Sigmoid colon (tissue), 4 donors: Measurements from ENCODE around the gene HSF4.

ENCODE experiments used
- CTCF ChIP-seq, 4 experiments: fragments of 450-650 bp in 3 of 4; fragments of 200-600 bp in 1 of 4; IDR thresholded peaks; one replicate each; pipeline ENCODE4 v1.5.1; 2016 to 2019; ENCODE audit warnings: antibody characterized with exemption in 4 of 4, mild to moderate bottlenecking in 3 of 4, moderate library complexity in 2 of 4
- EP300 ChIP-seq, 4 donors: sonication (generic); formaldehyde crosslinking; IDR thresholded peaks; one replicate each; pipeline ENCODE4 v1.6.1; 2017; ENCODE audit warnings: antibody characterized with exemption in 4 of 4
- POLR2A ChIP-seq, 2 donors: fragments of 450-650 bp; IDR thresholded peaks; one replicate each; pipeline ENCODE4 v1.6.1; 2016; ENCODE audit warnings: antibody characterized with exemption in 2 of 2, mild to moderate bottlenecking in 2 of 2, moderate library complexity in 2 of 2
- POLR2AphosphoS5 ChIP-seq, 4 donors: sonication (generic); formaldehyde crosslinking; IDR thresholded peaks; one replicate each; pipeline ENCODE4 v1.6.1; 2017; ENCODE audit warnings: antibody characterized with exemption in 4 of 4

GRCh38 chr16:67191995-67192681 is 27.6 kb downstream of the HSF4 start, which contains the start of gene E2F4:
- TF ChIP-seq CTCF (IDR thresholded peaks at IDR 0.05) (no peak), POLR2AphosphoS5 (IDR thresholded peaks at IDR 0.05) (peak; percentile 42 to 85 (median 81)), EP300 (IDR thresholded peaks at IDR 0.05) (peak in 1 of 4 donors; percentile 33), POLR2A (IDR thresholded peaks at IDR 0.05) (no peak)
